GOT3 (cell line): Measurements from ENCODE around the gene TRIM43.
"Not testable (repeated sequence)": the region's sequence is repeated elsewhere in the genome, so short reads cannot be mapped to it uniquely, and the experiment has no call there.

Source experiments
- DNase-seq: peaks from one replicate; lab custom pipeline; 2025; ENCODE audit warnings: mixed read lengths; lab: John Stamatoyannopoulos, UW

Gene TRIM43

GRCh38 chr2:95641787-95642186 is 50.0 kb downstream of the TRIM43 start:
- not testable (repeated sequence) for DNase-seq

- not testable (repeated sequence) for DNase-seq
These were observed 50.6 kb downstream of the TRIM43 start for GRCh38 chr2:95642360-95642759.

- DNase-seq = not testable (repeated sequence)
These were observed 51.1 kb downstream of the TRIM43 start for GRCh38 chr2:95642951-95643350.

GRCh38 chr2:95645312-95645711 is 53.5 kb downstream of the TRIM43 start:
- not testable (repeated sequence) for DNase-seq

GRCh38 chr2:95646274-95646994 is 54.6 kb downstream of the TRIM43 start:
- not testable (repeated sequence) for DNase-seq

GRCh38 chr2:95648894-95649544 is 57.2 kb downstream of the TRIM43 start:
- DNase-seq = not testable (repeated sequence)
